Endothelial cell of umbilical vein (primary cell): ENCODE data around the gene SLC6A18. TPM values are rescaled to one million over a fixed set of nuclear protein-coding genes. Genes with fewer than 3 reads are reported as not detected.

Experiments
- BruUV-seq: library from RNA; stranded (reverse); fragments of 400-500 nt; replicated peaks from 2 replicates; lab custom pipeline; 2021; lab: Mats Ljungman, UMichigan
- CTCF ChIA-PET: fragments of 300-600, 350-600 bp; sonication (Branson Sonifier 250); formaldehyde crosslinking; loops from one replicate; lab custom pipeline; 2021; ENCODE audit warnings: antibody characterized with exemption, inconsistent platforms; lab: Charles Lee
- POLR2A ChIA-PET: fragments of 300-600, 350-600 bp; sonication (Branson Sonifier 250); formaldehyde crosslinking; loops from one replicate; lab custom pipeline; 2021; ENCODE audit warnings: antibody characterized with exemption, inconsistent platforms; lab: Charles Lee
- DNase-seq: peaks from one replicate; pipeline ENCODE4 v3.0.0-alpha.2; 2011; ENCODE audit warnings: low read depth, low spot score
- FAIRE-seq: peaks from 2 replicates; lab custom pipeline; 2011; peaks lifted over from hg19 to GRCh38; lab: Jason Lieb, UNC
- H2AFZ ChIP-seq: 2 replicates; pipeline ENCODE4 v1.6.0; 2012; ENCODE audit warnings: low read depth, low read length, control low read depth, inconsistent platforms
- H3K27ac ChIP-seq: 2 replicates; pipeline ENCODE4 v1.5.1; 2011; ENCODE audit warnings: low read depth, mild to moderate bottlenecking, control low read depth, low read length, moderate library complexity; ENCODE audit not compliant: insufficient read depth
- H3K27me3 ChIP-seq, 2 experiments: 2 replicates each; pipeline versions ENCODE4 v1.6.0 to v1.6.1; 2011; ENCODE audit warnings: low read length in 2 of 2, mixed read lengths in 1 of 2; ENCODE audit not compliant: control insufficient read depth in 2 of 2, insufficient read depth in 2 of 2
- H3K36me3 ChIP-seq, 2 experiments: 2 replicates in 1 of 2; 3 replicates in 1 of 2; pipeline ENCODE4 v1.5.1; 2011; ENCODE audit warnings: low read length in 2 of 2, mild to moderate bottlenecking in 1 of 2, moderate library complexity in 1 of 2; ENCODE audit not compliant: control insufficient read depth in 2 of 2, insufficient read depth in 2 of 2; ENCODE audit errors: extremely low read depth in 1 of 2
- H3K4me1 ChIP-seq: 3 replicates; pipeline ENCODE4 v1.5.1; 2011; ENCODE audit warnings: mild to moderate bottlenecking, low read length; ENCODE audit not compliant: control insufficient read depth, insufficient read depth; ENCODE audit errors: extremely low read depth
- H3K4me2 ChIP-seq: 2 replicates; pipeline ENCODE4 v1.6.1; 2011; ENCODE audit warnings: low read length, control low read depth, mixed read lengths; ENCODE audit not compliant: insufficient read depth
- H3K4me3 ChIP-seq, 3 experiments: fragments of 200-600 bp in 1 of 3; sonication (generic), shearing (Covaris generic) in 1 of 3; replicated peaks in 1 of 3; 2 replicates each; pipeline ENCODE4 v1.5.1; 2011 to 2016; ENCODE audit warnings: control low read depth in 3 of 3, low read length in 3 of 3, mild to moderate bottlenecking in 2 of 3, inconsistent platforms in 1 of 3, low read depth in 1 of 3, moderate library complexity in 1 of 3; ENCODE audit not compliant: insufficient read depth in 1 of 3
- H3K79me2 ChIP-seq: 2 replicates; pipeline ENCODE4 v1.6.0; 2012; ENCODE audit warnings: low read length, inconsistent platforms; ENCODE audit not compliant: control insufficient read depth, insufficient read depth
- H3K9ac ChIP-seq: replicated peaks from 2 replicates; pipeline ENCODE3; 2011; ENCODE audit warnings: low read length, control low read depth; ENCODE audit not compliant: insufficient read depth; ENCODE audit errors: extremely low read depth
- H3K9me1 ChIP-seq: replicated peaks from 3 replicates; pipeline ENCODE4 v1.6.0; 2011; ENCODE audit warnings: mild to moderate bottlenecking, low read length; ENCODE audit not compliant: control insufficient read depth, insufficient read depth; ENCODE audit errors: extremely low read depth
- H3K9me3 ChIP-seq: replicated peaks from 2 replicates; pipeline ENCODE4 v1.5.1; 2012; ENCODE audit warnings: low read length, inconsistent platforms; ENCODE audit not compliant: control insufficient read depth, insufficient read depth
- H4K20me1 ChIP-seq: replicated peaks from 2 replicates; pipeline ENCODE3; 2011; ENCODE audit warnings: mild to moderate bottlenecking, low read length; ENCODE audit not compliant: control insufficient read depth, insufficient read depth; ENCODE audit errors: extremely low read depth
- EZH2 ChIP-seq: IDR thresholded peaks from 2 replicates; pipeline ENCODE4 v1.6.1; 2012; ENCODE audit warnings: borderline replicate concordance, low read depth, mild to moderate bottlenecking, moderate library complexity, low read length, inconsistent platforms; ENCODE audit not compliant: severe bottlenecking
- GATA2 ChIP-seq: IDR thresholded peaks from 2 replicates; pipeline ENCODE4 v1.7.0; 2011; ENCODE audit warnings: low read depth, mild to moderate bottlenecking, moderate library complexity, mixed read lengths, low read length; ENCODE audit not compliant: insufficient read length, insufficient read depth
- JUN ChIP-seq: IDR thresholded peaks from 2 replicates; pipeline ENCODE4 v1.6.1; 2011; ENCODE audit warnings: borderline replicate concordance, low read depth; ENCODE audit not compliant: insufficient read length, insufficient read depth
- POLR2A ChIP-seq: IDR thresholded peaks from 2 replicates; pipeline ENCODE4 v1.6.1; 2012; ENCODE audit warnings: low read depth, mild to moderate bottlenecking, control low read depth, low read length
- dilution Hi-C: fragments of 300-500 bp; cut with MboI; formaldehyde crosslinking; loops from one replicate; pipeline ENCODE4 v1.15.0; 2019; ENCODE audit warnings: low sequenced_read_pairs; ENCODE audit not compliant: extremely low pct_ligation_motif_present
- intact Hi-C: fragments of 100-400 bp; cut with micrococcal nuclease; formaldehyde crosslinking; loops from one replicate; pipeline ENCODE4 v1.10.0; 2022
- polyA plus RNA-seq, 4 experiments: library from polyadenylated mRNA; depleted of rRNA in 3 of 4; stranded (reverse) in 3 of 4; unstranded in 1 of 4; fragments of >200 nt; gene quantifications; 2 replicates each; pipeline versions ENCODE4 v1.2.1 to v1.2.3, GENCODE V29; 2011 to 2012; ENCODE audit warnings: missing spikeins in 1 of 4
- total RNA-seq: library from RNA; stranded (reverse); gene quantifications from 2 replicates; pipeline ENCODE4 v1.2.3, GENCODE V29; 2021
- TF ChIP-seq, protein P1 (sequence below), 2 donors: IDR thresholded peaks; 1 replicate in 1 of 2; 2 replicates in 1 of 2; pipeline ENCODE4 v1.5.1; 2011; ENCODE audit warnings: low read length in 2 of 2, mild to moderate bottlenecking in 2 of 2, moderate library complexity in 2 of 2, control low read depth in 1 of 2, inconsistent platforms in 1 of 2, low read depth in 1 of 2; ENCODE audit not compliant: insufficient read depth in 1 of 2; ENCODE audit errors: extremely low read depth in 1 of 2
- TF ChIP-seq, protein P2 (sequence below): IDR thresholded peaks from 2 replicates; pipeline ENCODE4 v1.6.1; 2011; ENCODE audit not compliant: insufficient read depth, insufficient read length

The SLC6A18 gene
- total and polyA plus RNA-seq, 2 donors (not counting 3 experiments of a cell fraction or from before 2014, with no cell fraction given), result not detected

DNA sequence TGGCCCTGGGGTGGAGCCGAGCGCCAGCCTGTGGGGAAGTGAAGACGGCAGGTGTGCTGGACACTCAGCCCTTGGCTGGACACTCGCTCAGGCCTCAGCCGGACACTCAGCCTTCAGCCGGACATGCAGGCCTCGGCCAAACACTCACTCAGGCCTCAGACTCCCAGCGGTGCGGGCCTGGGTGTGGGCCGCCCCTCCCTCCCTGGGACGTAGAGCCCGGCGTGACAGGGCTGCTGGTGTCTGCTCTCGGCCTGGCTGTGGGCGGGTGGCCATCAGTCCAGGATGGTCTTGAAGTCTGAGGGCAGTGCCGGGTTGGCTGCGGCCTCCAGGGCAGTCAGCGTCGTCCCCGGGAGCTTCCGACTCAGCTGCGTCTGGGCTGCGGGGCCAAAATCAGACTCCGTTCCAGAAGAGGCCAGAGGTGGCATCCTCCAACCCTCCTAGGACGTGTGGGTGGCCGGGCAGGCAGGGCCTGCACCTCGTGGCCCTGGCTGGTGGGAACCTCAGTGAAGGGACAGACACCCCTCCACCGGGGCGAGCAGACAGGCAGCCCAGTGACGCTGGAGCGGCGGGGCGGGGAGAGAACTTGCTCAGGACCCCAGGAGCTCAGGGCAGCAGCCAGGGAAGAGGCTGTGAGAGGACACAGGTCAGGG, 28.4 kb downstream of the SLC6A18 start:
- Histone ChIP-seq H3K9me3 (no peaks in the 10 kb centered on the region), H3K9me1 (no peaks in the 10 kb centered on the region), H3K9ac (no peak overlapping the region), H3K4me3 (no peak overlapping the region), H3K79me2 (no peaks in the 10 kb centered on the region), H3K4me1 (peaks cover 3% of the 10 kb centered on the region), H2AFZ (no peak overlapping the region), H4K20me1 (no peaks in the 10 kb centered on the region), H3K4me2 (no peak overlapping the region), H3K36me3 (no peaks in the 10 kb centered on the region), H3K27me3 (no peaks in the 10 kb centered on the region), H3K27ac (no peak overlapping the region)
- FAIRE-seq, result no peak
- intact Hi-C loops, result no loop called here
- DNase-seq, result no peak
- dilution Hi-C loops, result no loop called here
- ChIA-PET POLR2A (no interaction called here), CTCF (no interaction called here)
- no peak for TF ChIP-seq JUN
- TF ChIP-seq, protein P1, sequence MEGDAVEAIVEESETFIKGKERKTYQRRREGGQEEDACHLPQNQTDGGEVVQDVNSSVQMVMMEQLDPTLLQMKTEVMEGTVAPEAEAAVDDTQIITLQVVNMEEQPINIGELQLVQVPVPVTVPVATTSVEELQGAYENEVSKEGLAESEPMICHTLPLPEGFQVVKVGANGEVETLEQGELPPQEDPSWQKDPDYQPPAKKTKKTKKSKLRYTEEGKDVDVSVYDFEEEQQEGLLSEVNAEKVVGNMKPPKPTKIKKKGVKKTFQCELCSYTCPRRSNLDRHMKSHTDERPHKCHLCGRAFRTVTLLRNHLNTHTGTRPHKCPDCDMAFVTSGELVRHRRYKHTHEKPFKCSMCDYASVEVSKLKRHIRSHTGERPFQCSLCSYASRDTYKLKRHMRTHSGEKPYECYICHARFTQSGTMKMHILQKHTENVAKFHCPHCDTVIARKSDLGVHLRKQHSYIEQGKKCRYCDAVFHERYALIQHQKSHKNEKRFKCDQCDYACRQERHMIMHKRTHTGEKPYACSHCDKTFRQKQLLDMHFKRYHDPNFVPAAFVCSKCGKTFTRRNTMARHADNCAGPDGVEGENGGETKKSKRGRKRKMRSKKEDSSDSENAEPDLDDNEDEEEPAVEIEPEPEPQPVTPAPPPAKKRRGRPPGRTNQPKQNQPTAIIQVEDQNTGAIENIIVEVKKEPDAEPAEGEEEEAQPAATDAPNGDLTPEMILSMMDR (IDR thresholded peaks at IDR 0.05; ENCODE audit: extremely low read depth in 1 of 2, insufficient read depth in 1 of 2, low read depth in 1 of 2, low read length in 2 of 2), result no peak
- TF ChIP-seq POLR2A, result no peak
- TF ChIP-seq EZH2, result no peak
- BruUV-seq, result no TSS peak

DNA sequence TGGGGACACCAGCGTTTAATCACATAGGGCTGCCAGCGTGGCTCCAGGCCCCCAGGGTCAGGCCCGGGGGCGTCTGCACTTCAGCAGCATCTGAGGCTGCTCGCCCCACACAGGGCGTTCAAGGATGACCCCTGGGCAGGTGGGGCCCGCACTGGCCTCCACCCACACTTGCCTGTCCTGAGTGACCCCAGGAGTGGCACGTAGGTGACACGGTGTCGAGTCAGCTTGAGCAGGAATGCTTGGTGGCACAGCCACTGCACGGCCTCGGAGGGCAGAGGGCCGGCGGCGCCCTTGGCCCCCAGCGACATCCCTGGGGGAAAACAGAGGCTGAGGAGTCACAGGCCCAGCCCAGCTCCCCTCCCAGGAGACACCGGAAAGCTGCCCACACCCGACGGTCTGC, 29.0 kb downstream of the SLC6A18 start:
- Histone ChIP-seq H3K9ac (no peak overlapping the region), H3K27ac (no peak overlapping the region), H3K4me2 (no peak overlapping the region), H3K9me3 (no peaks in the 10 kb centered on the region), H3K36me3 (no peaks in the 10 kb centered on the region), H3K79me2 (no peaks in the 10 kb centered on the region), H2AFZ (no peak overlapping the region), H3K27me3 (no peaks in the 10 kb centered on the region), H3K4me3 (no peak overlapping the region), H3K4me1 (peaks cover 3% of the 10 kb centered on the region), H3K9me1 (no peaks in the 10 kb centered on the region), H4K20me1 (no peaks in the 10 kb centered on the region)
- intact Hi-C loops, result no loop called here
- no peak for DNase-seq
- TF ChIP-seq, protein P2, sequence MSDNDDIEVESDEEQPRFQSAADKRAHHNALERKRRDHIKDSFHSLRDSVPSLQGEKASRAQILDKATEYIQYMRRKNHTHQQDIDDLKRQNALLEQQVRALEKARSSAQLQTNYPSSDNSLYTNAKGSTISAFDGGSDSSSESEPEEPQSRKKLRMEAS, result no peak
- TF ChIP-seq, protein P1 (IDR thresholded peaks at IDR 0.05; ENCODE audit: extremely low read depth in 1 of 2, insufficient read depth in 1 of 2, low read depth in 1 of 2, low read length in 2 of 2), result no peak
- no peak for TF ChIP-seq EZH2
- TF ChIP-seq GATA2, result no peak
- TF ChIP-seq POLR2A, result no peak
- FAIRE-seq, result no peak
- no TSS peak for BruUV-seq
- ChIA-PET POLR2A (no interaction called here), CTCF (no interaction called here)
- dilution Hi-C loops, result no loop called here
